Gastrocnemius medialis (tissue), 4 donors: ENCODE measurements around the gene PLCL2. TPM values are rescaled to one million over a fixed set of nuclear protein-coding genes. Genes with fewer than 3 reads are reported as not detected.

ENCODE experiments used
- ATAC-seq, 2 donors: fragments of 150-250 bp; one replicate each; pipeline ENCODE4 v1.9.1; 2016
- DNase-seq, 2 donors: peaks; one replicate each; pipeline ENCODE4 v3.0.0-alpha.2; 2019
- H3K27ac ChIP-seq, 4 donors: fragments of 200-600 bp; sonication (generic); 1 replicate in 1 of 4; 2 replicates in 3 of 4; pipeline ENCODE4 v1.5.1; 2016 to 2018; ENCODE audit warnings: mild to moderate bottlenecking in 2 of 4, moderate library complexity in 1 of 4
- H3K27me3 ChIP-seq, 3 donors: fragments of 200-600 bp; sonication (generic) in 2 of 3; 1 replicate in 1 of 3; 2 replicates in 2 of 3; pipeline versions ENCODE4 v1.5.1 to v1.6.0; 2016 to 2019; ENCODE audit warnings: mild to moderate bottlenecking in 1 of 3, moderate library complexity in 1 of 3
- H3K36me3 ChIP-seq, 2 donors: fragments of 200-600 bp; sonication (generic) in 1 of 2; one replicate each; pipeline ENCODE4 v1.5.1; 2017 to 2018
- H3K4me1 ChIP-seq, 2 donors: fragments of 200-600 bp; sonication (generic) in 1 of 2; one replicate each; pipeline ENCODE4 v1.5.1; 2016 to 2017; ENCODE audit warnings: mild to moderate bottlenecking in 2 of 2
- H3K4me3 ChIP-seq, 4 donors: fragments of 200-600 bp; sonication (generic) in 3 of 4; 1 replicate in 1 of 4; 2 replicates in 3 of 4; pipeline ENCODE4 v1.5.1; 2016 to 2019; ENCODE audit warnings: mild to moderate bottlenecking in 2 of 4
- H3K9me3 ChIP-seq, 3 donors: fragments of 200-600 bp; sonication (generic) in 2 of 3; 1 replicate in 1 of 3; 2 replicates in 2 of 3; pipeline ENCODE4 v1.5.1; 2016 to 2019
- CTCF ChIP-seq, 5 experiments: fragments of 450-650 bp in 3 of 5; fragments of 200-600 bp in 2 of 5; sonication (generic) in 2 of 5; IDR thresholded peaks in 4 of 5; conservative IDR thresholded peaks in 1 of 5; 1 replicate in 4 of 5; 2 replicates in 1 of 5; pipeline ENCODE4 v1.5.1; 2016 to 2019; ENCODE audit warnings: antibody characterized with exemption in 5 of 5, mild to moderate bottlenecking in 3 of 5, moderate library complexity in 3 of 5
- POLR2A ChIP-seq, 2 donors: fragments of 450-650 bp; IDR thresholded peaks; one replicate each; pipeline ENCODE4 v1.6.1; 2017; ENCODE audit warnings: antibody characterized with exemption in 2 of 2, mild to moderate bottlenecking in 2 of 2, moderate library complexity in 2 of 2
- in situ Hi-C, 4 donors: fragments of 200-750 bp; cut with MboI; loops; one replicate each; pipeline versions ENCODE4 v1.15.0 to v1.8.0; 2017; ENCODE audit warnings: low sequenced_read_pairs in 4 of 4
- intact Hi-C: fragments of 100-400 bp; cut with DNase I; formaldehyde crosslinking; loops from one replicate; pipeline ENCODE4 v1.15.1; 2023; ENCODE audit warnings: low total_unique reads
- total RNA-seq, 4 donors: library from RNA; depleted of rRNA; stranded (reverse); fragments of >200 nt; gene quantifications; one replicate each; pipeline versions ENCODE4 v1.1.0 to v1.2.3, GENCODE V29; 2016

PLCL2 gene
- total RNA-seq, 4 donors from 2014 or later: 23.9 to 37.2 (median 32.7) TPM

- DNase-seq: no peak
- Histone ChIP-seq H3K4me3 (no peak overlapping the region), H3K4me1 (peaks cover 90 to 94% of the 10 kb centered on the region in 2 donors), H3K36me3 (no peaks in the 10 kb centered on the region), H3K27ac (peak overlapping the region; percentile 76 to 86 (median 84)), H3K27me3 (no peaks in the 10 kb centered on the region), H3K9me3 (no peaks in the 10 kb centered on the region)
- TF ChIP-seq POLR2A (IDR thresholded peaks at IDR 0.05) (no peak), CTCF (IDR thresholded peaks at IDR 0.05 in 4 of 5, conservative IDR thresholded peaks at IDR 0.05 in 1 of 5) (no peak)
- ATAC-seq: peak in 1 of 2 donors; percentile 28
- intact Hi-C loops (loop anchor here (5.0 kb wide), 1 partner anchor 183 kb away; no protein-coding TSS in a partner anchor), in situ Hi-C loops (no loop called here)
Observed at GRCh38 chr3:16904423-16905417, 20.0 kb downstream of the PLCL2 start.

- peak overlapping the region; percentile 76 to 86 (median 84) for H3K27ac ChIP-seq
- no peak for ATAC-seq
- no peaks in the 10 kb centered on the region for H3K27me3 ChIP-seq
- H3K4me1 ChIP-seq: peaks cover 90 to 96% of the 10 kb centered on the region in 2 donors
- no peak overlapping the region for H3K4me3 ChIP-seq
- intact Hi-C loops: loop anchor here (5.0 kb wide), 1 partner anchor 182 kb away; no protein-coding TSS in a partner anchor
- TF ChIP-seq POLR2A (IDR thresholded peaks at IDR 0.05) (no peak), CTCF (IDR thresholded peaks at IDR 0.05 in 4 of 5, conservative IDR thresholded peaks at IDR 0.05 in 1 of 5) (no peak)
- no peaks in the 10 kb centered on the region for H3K9me3 ChIP-seq
- no peaks in the 10 kb centered on the region for H3K36me3 ChIP-seq
- in situ Hi-C loops: no loop called here
- no peak for DNase-seq
Observed at GRCh38 chr3:16905704-16906103, 20.9 kb downstream of the PLCL2 start.

- Histone ChIP-seq H3K4me3 (peak overlapping the region in 3 of 4 donors; percentile 5 to 6 (median 5)), H3K9me3 (no peaks in the 10 kb centered on the region), H3K4me1 (peaks cover 89 to 93% of the 10 kb centered on the region in 2 donors), H3K36me3 (no peaks in the 10 kb centered on the region), H3K27ac (peak overlapping the region; percentile 76 to 86 (median 84)), H3K27me3 (no peaks in the 10 kb centered on the region)
- in situ Hi-C loops: no loop called here
- no peak for TF ChIP-seq POLR2A (IDR thresholded peaks at IDR 0.05)
- TF ChIP-seq CTCF (IDR thresholded peaks at IDR 0.05 in 4 of 5, conservative IDR thresholded peaks at IDR 0.05 in 1 of 5): no peak
- intact Hi-C loops: loop anchor here (5.0 kb wide), 1 partner anchor 181 kb away; no protein-coding TSS in a partner anchor
- DNase-seq (peak in 1 of 2 donors; percentile 57), ATAC-seq (peak; percentile 90 to 96)
Observed at GRCh38 chr3:16906682-16907081, 21.9 kb downstream of the PLCL2 start.

- no peaks in the 10 kb centered on the region for H3K36me3 ChIP-seq
- no peaks in the 10 kb centered on the region for H3K9me3 ChIP-seq
- in situ Hi-C loops: no loop called here
- peak overlapping the region in 3 of 4 donors; percentile 5 to 6 (median 5) for H3K4me3 ChIP-seq
- H3K27ac ChIP-seq: peak overlapping the region; percentile 76 to 86 (median 84)
- H3K4me1 ChIP-seq: peaks cover 89 to 93% of the 10 kb centered on the region in 2 donors
- DNase-seq (no peak), ATAC-seq (peak; percentile 35 to 51)
- intact Hi-C loops: loop anchor here (5.0 kb wide), 1 partner anchor 180 kb away; no protein-coding TSS in a partner anchor
- H3K27me3 ChIP-seq: no peaks in the 10 kb centered on the region
- TF ChIP-seq CTCF (IDR thresholded peaks at IDR 0.05 in 4 of 5, conservative IDR thresholded peaks at IDR 0.05 in 1 of 5): no peak
- no peak for TF ChIP-seq POLR2A (IDR thresholded peaks at IDR 0.05)
Observed at GRCh38 chr3:16907243-16907642, 22.5 kb downstream of the PLCL2 start.
